Tracheal epithelial cell (primary cell): ENCODE data around the gene OIT3. TPM values are rescaled to one million over a fixed set of nuclear protein-coding genes. Genes with fewer than 3 reads are reported as not detected.

Experiments used
- total RNA-seq: library from RNA; depleted of rRNA; stranded (reverse); fragments of >200 nt; gene quantifications from 2 replicates; pipeline ENCODE4 v1.2.1, GENCODE V29; 2014

Gene OIT3
- under 0.01 TPM in 1 of 2 replicates, not detected in the other for total RNA-seq

DNA sequence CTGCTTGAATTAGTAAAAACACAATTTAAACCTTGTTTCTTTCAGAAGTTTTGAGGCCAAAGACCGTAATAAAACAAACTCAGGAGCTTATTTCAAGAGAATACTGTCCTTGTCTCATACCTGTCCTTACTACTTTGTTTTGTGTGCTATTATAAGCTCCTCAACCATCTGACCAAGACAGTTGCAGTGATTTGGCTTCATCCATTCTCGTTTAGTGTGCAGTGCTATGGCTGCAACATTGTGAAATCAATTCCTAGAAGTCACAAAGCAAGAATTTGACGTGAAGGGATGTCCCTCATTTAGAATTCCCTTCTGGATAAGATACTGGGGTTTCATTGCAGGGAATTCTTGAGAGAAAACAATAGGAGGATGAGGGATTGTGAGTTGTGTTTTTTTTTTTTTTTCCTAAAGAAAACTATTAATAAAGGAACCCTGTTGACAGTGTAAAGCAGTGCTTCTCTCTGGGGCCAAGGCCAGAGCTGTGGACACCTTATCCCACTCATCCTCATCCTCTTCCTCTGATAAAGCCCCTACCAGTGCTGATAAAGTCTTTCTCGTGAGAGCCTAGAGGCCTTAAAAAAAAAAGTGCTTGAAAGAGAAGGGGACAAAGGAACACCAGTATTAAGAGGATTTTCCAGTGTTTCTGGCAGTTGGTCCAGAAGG, at the start of gene OIT3:
TSS of gene OIT3 (plus strand) at position 604 of the 663 bp plus-strand sequence. CDS start 60 bp downstream, outside the sequence.

DNA sequence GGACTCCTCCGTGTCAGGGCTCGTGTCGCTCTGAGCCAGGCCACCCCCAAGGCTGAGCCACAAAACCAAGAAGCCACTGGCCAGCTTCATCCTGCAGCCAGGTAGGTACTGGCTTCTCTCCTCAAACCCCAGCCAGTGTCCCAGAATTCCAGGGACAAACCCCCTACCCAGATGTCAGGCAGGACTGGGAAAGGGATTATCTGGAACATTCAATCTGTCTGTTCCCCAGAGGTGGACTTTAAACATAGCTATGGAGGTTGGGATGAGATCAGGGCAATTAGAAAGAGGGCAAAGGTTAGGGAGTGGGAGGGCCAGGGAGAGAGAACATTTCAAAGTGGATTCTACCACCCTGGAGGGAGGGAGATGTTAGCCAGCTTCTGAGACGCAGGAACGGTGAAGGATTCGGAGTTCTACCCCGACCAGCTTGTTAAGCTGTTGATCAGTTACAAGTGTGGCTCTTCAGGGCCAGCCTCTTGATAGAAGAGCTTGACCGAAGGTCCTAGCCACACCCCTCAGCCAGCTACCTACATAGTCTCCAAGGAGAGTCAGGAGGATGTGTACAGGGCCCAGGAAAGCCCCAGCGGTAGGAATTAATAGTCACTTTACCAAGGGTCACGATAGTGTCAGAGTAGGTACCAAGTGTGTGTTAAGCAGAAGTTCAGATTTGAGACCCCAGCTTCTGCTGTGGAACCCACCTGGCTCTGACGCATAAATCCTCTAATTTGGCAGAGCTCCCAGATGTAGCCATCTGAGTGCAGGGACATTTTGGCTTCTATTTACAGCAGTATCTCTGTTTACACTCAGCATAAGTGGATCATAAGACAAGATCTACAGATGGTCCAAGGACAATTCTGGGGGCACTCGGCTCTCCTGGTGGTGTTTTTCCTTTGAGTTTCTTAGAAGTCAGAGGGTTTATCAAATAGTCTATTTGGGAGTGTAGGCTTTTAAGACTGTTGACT, 61.3 kb downstream of the OIT3 start, which contains the start of gene PLA2G12B:
TSS of gene PLA2G12B (minus strand) at position 211 of the 959 bp plus-strand sequence. CDS start at position 90, 121 bp downstream.

Other genes starting within 250 kb of the OIT3 start
- gene MCU, start 201.6 kb upstream of the OIT3 start, total RNA-seq: 22.4 and 39.0 TPM in 2 replicates
- gene PLA2G12B, start 61.1 kb downstream of the OIT3 start, total RNA-seq: not detected in 2 replicates
- 168 and 254 TPM in 2 replicates for gene P4HA1, start 203.1 kb downstream of the OIT3 start, total RNA-seq
- gene NUDT13, start 216.7 kb downstream of the OIT3 start, total RNA-seq: 0.72 and 1.3 TPM in 2 replicates